Measurements from ENCODE around the gene AKAP6.

AKAP6 gene

GRCh38 chr14:32607399-32607798 is 278.3 kb downstream of the AKAP6 start:
- Histone ChIP-seq H4K20me1 (ENCODE audit: insufficient read depth, low read length) (no peaks in the 10 kb centered on the region), H3K27ac (ENCODE audit: low read depth, low read length, poor library complexity, severe bottlenecking) (no peak overlapping the region)

GRCh38 chr14:32608857-32609256 is 279.8 kb downstream of the AKAP6 start:
- H3F3A ChIP-seq (ENCODE audit: insufficient read depth, low read length): no peaks in the 10 kb centered on the region
- no peak overlapping the region for H3K27ac ChIP-seq (ENCODE audit: low read depth, low read length, poor library complexity, severe bottlenecking)
- TF ChIP-seq EZH2 (IDR thresholded peaks at IDR 0.05; ENCODE audit: borderline replicate concordance, low read length): no peak
- TF ChIP-seq, protein P1, sequence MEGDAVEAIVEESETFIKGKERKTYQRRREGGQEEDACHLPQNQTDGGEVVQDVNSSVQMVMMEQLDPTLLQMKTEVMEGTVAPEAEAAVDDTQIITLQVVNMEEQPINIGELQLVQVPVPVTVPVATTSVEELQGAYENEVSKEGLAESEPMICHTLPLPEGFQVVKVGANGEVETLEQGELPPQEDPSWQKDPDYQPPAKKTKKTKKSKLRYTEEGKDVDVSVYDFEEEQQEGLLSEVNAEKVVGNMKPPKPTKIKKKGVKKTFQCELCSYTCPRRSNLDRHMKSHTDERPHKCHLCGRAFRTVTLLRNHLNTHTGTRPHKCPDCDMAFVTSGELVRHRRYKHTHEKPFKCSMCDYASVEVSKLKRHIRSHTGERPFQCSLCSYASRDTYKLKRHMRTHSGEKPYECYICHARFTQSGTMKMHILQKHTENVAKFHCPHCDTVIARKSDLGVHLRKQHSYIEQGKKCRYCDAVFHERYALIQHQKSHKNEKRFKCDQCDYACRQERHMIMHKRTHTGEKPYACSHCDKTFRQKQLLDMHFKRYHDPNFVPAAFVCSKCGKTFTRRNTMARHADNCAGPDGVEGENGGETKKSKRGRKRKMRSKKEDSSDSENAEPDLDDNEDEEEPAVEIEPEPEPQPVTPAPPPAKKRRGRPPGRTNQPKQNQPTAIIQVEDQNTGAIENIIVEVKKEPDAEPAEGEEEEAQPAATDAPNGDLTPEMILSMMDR (IDR thresholded peaks at IDR 0.05; ENCODE audit: low read length): no peak
- no peaks in the 10 kb centered on the region for H3K9me2 ChIP-seq (ENCODE audit: low read depth, low read length)
- H3K79me2 ChIP-seq (ENCODE audit: insufficient read depth, low read length): no peaks in the 10 kb centered on the region
- no peaks in the 10 kb centered on the region for H3K36me3 ChIP-seq (ENCODE audit: insufficient read depth, low read length)
- H3K4me2 ChIP-seq (ENCODE audit: low read length): no peak overlapping the region
- no peak overlapping the region for H2AFZ ChIP-seq (ENCODE audit: low read length)
- H3K4me1 ChIP-seq (ENCODE audit: insufficient read depth, low read length, severe bottlenecking): no peaks in the 10 kb centered on the region
- no peak overlapping the region for H3K9ac ChIP-seq (ENCODE audit: low read length)
- no peaks in the 10 kb centered on the region for H3K27me3 ChIP-seq (ENCODE audit: insufficient read depth, low read length)
- no peaks in the 10 kb centered on the region for H3K9me3 ChIP-seq (ENCODE audit: low read length)
- no peak overlapping the region for H3K4me3 ChIP-seq (ENCODE audit: low read depth, low read length, poor library complexity, severe bottlenecking)
- no peaks in the 10 kb centered on the region for H4K20me1 ChIP-seq (ENCODE audit: insufficient read depth, low read length)

More at GRCh38 chr14:32607399-32607798, 278.3 kb downstream of the AKAP6 start:
- no peak for TF ChIP-seq EZH2 (IDR thresholded peaks at IDR 0.05; ENCODE audit: borderline replicate concordance, low read length)
- TF ChIP-seq, protein P1 (IDR thresholded peaks at IDR 0.05; ENCODE audit: low read length): no peak
- no peaks in the 10 kb centered on the region for H3F3A ChIP-seq (ENCODE audit: insufficient read depth, low read length)
- no peaks in the 10 kb centered on the region for H3K9me2 ChIP-seq (ENCODE audit: low read depth, low read length)
- no peaks in the 10 kb centered on the region for H3K27me3 ChIP-seq (ENCODE audit: insufficient read depth, low read length)
- H3K36me3 ChIP-seq (ENCODE audit: insufficient read depth, low read length): no peaks in the 10 kb centered on the region
- no peaks in the 10 kb centered on the region for H3K79me2 ChIP-seq (ENCODE audit: insufficient read depth, low read length)
- H3K9ac ChIP-seq (ENCODE audit: low read length): no peak overlapping the region
- no peaks in the 10 kb centered on the region for H3K4me1 ChIP-seq (ENCODE audit: insufficient read depth, low read length, severe bottlenecking)
- no peak overlapping the region for H2AFZ ChIP-seq (ENCODE audit: low read length)
- H3K4me2 ChIP-seq (ENCODE audit: low read length): no peak overlapping the region
- no peak overlapping the region for H3K4me3 ChIP-seq (ENCODE audit: low read depth, low read length, poor library complexity, severe bottlenecking)
- H3K9me3 ChIP-seq (ENCODE audit: low read length): no peaks in the 10 kb centered on the region

- H3F3A ChIP-seq (ENCODE audit: insufficient read depth, low read length): no peaks in the 10 kb centered on the region
- H3K27me3 ChIP-seq (ENCODE audit: insufficient read depth, low read length): no peaks in the 10 kb centered on the region
- no peaks in the 10 kb centered on the region for H3K4me1 ChIP-seq (ENCODE audit: insufficient read depth, low read length, severe bottlenecking)
- no peak overlapping the region for H2AFZ ChIP-seq (ENCODE audit: low read length)
- no peak overlapping the region for H3K9ac ChIP-seq (ENCODE audit: low read length)
- H3K79me2 ChIP-seq (ENCODE audit: insufficient read depth, low read length): no peaks in the 10 kb centered on the region
- H3K9me2 ChIP-seq (ENCODE audit: low read depth, low read length): no peaks in the 10 kb centered on the region
- no peaks in the 10 kb centered on the region for H3K36me3 ChIP-seq (ENCODE audit: insufficient read depth, low read length)
- H3K27ac ChIP-seq (ENCODE audit: low read depth, low read length, poor library complexity, severe bottlenecking): no peak overlapping the region
- H3K9me3 ChIP-seq (ENCODE audit: low read length): no peaks in the 10 kb centered on the region
- H3K4me3 ChIP-seq (ENCODE audit: low read depth, low read length, poor library complexity, severe bottlenecking): no peak overlapping the region
- H3K4me2 ChIP-seq (ENCODE audit: low read length): no peak overlapping the region
- TF ChIP-seq, protein P1 (IDR thresholded peaks at IDR 0.05; ENCODE audit: low read length): no peak
- TF ChIP-seq EZH2 (IDR thresholded peaks at IDR 0.05; ENCODE audit: borderline replicate concordance, low read length): no peak
- no peaks in the 10 kb centered on the region for H4K20me1 ChIP-seq (ENCODE audit: insufficient read depth, low read length)
Measured at GRCh38 chr14:32609388-32609787, 280.3 kb downstream of the AKAP6 start.
